DMS153 treated with DMSO at 0.1 percent for 48 hours (cell line): ENCODE results near the gene SYTL3.
"Not testable (repeated sequence)": the region's sequence is repeated elsewhere in the genome, so short reads cannot be mapped to it uniquely, and the experiment has no call there.

ENCODE experiments used
- DNase-seq: peaks from one replicate; lab custom pipeline; 2025; ENCODE audit not compliant: unreplicated experiment; lab: John Stamatoyannopoulos, UW

The SYTL3 gene

DNA sequence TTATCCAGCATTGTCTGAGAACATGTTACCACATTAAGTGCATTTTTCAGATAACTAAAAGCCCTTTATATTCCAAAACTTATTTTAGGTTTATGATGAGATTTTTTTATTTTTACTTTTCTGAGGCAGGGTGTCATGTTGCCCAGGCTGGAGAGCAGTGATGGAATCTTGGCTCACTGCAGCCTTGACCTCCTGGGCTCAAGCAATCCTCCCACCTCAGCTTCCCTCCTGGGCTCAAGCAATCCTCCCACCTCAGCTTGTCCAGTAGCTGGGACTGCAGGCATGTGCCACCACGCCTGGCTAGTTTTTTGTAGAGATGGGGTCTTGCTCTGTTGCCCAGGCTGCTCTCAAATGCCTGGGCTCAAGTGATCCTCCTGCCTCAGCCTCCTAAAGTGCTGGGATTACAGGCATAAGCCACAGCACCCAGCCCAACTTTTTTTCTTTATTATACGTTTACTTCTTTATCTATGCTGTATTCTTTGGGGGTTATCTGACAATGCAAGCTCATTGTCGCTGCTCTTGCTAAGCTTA is 11.5 kb upstream of the SYTL3 start:
- no peak for DNase-seq

DNA sequence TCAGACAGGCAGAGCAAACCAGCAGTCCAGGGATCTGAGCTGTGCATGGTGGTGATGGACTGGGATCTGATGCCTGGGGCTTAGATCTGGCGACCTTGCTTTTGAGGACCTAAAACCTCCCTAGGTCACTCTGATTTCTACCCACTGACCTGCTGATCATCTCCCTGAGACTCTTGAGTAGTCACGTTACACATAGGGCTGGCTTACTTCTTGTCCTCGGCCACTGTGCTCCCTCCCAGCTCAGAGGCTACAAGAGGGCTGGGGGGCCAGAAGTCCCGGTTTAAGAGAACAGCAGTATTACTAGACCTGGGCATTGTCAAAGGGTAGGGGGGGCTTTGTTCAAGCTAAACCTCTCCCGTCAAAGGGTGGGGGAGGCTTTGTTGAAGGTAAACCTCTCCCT is 10.8 kb upstream of the SYTL3 start:
- no peak for DNase-seq

DNA sequence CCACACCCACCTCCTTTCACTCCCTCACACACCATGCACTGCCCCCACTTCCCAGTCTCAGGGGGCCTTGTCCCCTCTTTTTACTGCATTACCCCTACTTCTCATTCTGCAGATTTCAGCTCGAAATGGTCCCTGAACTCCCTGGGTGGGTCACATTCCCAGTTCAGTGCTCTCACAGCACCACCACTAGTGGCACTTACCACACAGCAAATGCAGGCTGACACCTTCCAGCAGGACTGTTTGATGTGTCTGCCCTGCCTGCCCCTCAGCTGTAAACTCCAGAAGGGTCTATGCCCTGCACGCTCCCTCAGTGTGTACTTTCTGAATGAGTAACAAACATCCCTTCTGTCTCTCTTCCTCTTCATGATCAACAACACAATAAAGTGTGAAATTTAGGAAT is 9.3 kb upstream of the SYTL3 start:
- DNase-seq = no peak

DNA sequence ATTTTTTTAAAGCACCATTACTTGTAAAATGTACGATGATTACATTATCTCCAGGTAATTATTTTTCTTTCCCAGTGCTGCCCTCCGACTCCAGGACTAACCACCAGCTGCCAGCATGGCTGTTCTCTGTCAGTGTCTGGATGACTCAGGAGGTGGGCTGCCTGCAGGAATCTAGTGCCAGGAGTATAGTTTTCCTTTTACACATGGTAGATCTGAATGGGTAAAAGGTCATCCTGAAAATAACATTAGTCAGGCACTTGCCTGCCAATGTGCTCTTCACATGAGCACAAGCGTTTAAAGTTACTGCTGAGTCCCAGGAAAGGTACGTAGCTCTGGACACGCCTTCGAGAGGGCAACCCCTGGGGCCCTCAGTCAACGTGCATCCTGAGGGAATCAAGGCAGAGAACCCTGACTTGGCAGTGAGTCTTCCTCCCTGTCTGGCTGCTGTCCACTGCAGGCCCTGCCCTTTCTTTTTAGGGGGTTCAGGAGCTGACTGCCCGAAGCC is 7.7 kb upstream of the SYTL3 start:
- no peak for DNase-seq

DNA sequence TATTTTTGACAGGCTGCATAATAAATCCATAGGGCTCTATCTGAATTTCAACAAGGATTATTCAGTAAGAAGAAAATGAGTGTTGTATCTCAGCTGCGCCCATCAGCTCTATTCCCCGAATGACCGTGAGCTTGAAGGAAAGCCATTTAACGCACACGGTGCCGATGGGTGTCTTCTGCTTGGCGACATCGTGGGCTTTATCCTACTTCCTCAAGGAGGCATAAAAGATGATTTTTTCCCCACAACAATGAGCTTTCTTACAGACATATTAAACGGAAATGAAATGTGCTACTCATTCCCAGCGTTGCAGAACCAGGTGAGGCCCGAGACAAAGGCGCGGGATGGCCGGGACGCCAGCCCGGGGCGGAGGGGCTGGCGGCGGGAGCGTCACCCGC is 6.0 kb upstream of the SYTL3 start:
- no peak for DNase-seq

DNA sequence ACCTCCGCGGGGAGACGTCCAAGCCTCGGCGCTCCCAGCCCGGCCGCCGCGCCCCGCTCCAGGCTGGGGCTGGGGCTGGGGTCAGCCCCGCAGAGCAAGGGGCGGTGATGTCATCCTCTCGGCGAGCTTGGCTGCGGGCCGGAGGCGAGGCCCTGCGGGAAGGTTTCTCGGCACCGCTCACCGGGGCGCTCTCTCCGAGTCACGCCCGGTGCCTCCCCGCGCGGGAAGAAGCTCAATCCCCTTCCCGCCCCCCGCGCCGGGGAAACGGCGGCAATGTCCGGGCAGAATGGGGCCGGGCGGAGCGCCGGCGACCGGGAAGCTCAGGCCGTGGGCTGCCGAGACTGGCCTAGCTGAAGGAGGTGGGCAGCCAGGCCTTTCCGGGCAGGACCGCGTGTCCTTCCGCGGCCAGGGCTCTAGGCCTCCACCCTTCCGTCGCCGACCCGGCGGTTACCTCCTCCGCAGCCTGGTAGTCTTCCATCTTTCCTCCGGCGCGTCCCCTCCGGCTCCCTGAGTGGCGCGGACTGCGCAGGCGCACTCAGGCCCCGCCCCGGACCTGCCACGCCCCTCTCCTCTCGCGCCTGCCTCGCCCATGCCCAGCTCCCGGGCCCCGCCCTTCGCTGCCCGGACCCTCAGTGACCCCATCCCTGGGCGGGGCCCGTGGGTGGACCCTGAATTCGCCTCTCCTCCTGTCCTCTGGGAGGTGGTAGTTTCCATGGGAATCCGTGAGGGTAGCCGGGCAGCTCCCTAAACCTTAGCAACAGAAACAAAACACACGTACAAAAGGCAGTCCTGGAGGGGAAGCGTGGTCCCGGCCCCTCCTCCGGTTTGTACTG is 5.4 kb upstream of the SYTL3 start, which contains the start of gene DYNLT1:
DYNLT1 (minus strand) TSS at position 513 of the 833 bp plus-strand sequence; CDS start at position 478, 35 bp downstream.
- peak; percentile 85 for DNase-seq

DNA sequence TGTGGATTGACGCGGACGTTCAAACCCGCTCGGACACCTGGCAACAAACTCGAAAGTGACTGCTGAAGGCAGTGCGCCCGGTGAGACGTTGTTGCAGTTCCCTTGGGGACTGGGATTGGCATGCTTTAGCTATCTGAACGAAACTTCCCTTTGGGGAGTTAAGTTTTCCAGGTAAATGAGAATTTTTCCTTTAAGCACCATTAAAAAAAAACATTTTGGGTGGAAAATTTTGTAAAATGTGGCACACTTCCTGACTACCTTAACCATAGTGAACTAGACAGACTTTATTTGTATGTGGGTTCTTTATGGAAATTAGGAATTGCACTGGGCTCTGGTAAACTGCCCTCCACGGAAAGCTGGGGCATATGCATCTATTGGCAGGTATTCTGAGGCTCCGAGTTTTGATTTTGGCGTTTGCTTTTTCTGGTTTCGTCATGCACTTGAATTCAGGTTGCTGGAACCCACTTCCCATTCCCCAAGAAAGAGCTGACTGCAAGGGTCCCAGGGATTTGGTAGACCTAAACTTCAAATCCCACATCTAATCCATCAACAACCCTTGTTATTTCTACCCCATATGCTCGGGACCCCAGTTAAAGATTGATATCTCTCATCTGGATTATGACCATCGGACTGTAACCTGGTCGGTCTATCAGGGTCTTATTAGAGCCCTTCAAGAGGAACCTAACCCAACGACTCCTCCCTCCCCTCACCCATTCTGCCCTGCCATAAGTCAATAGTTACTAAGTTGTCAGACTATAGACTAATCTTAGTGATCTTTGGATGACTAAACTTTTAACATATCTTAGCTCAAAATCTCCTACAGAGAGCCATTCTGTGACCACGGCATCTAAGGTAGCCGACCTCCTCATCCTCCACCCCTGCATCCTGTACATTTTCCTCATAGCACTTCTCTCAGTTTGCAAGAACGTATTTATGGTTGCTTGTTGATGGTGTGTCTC is 4.5 kb upstream of the SYTL3 start:
- DNase-seq = no peak

DNA sequence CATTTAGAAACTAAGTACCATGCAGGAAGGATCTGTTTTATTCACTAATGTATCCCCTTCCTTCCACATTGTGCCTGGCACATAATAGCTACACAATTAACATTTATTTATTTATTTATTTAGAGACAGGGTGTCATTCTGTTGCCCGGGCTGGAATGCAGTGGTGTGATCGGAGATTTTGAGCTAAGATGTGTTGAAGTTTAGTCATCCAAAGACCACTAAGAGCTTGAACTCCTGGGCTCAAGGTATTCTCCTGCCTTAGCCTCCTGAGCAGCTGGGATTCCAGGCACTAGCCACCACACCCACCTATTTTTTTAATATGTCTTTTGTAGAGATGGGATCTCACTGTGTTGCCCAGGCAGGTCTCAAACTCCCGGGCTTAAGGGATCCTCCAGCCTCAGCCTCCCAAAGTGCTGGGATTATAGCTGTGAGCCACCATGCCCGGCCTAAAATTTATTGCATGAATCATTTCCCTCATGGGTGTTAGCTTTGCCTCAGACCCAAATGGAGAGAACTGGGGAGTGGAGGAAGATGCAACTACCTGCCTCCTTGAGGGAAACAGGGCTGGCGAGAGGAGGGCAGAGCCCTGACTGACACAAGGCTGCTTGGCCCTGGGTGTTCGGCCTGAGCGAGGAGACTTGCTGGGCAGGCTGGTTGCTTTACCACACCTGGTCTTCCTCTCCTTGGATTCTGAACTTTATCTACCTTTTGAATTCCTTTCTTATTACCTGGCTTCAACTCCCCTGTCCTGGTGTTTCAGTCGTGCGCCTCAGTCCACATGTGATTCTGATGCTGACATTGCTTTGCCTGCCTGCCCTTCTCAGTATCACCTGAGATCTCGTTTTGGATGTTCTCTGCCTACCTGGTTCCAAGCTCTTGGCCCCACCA is 3.6 kb upstream of the SYTL3 start:
- DNase-seq = no peak

DNA sequence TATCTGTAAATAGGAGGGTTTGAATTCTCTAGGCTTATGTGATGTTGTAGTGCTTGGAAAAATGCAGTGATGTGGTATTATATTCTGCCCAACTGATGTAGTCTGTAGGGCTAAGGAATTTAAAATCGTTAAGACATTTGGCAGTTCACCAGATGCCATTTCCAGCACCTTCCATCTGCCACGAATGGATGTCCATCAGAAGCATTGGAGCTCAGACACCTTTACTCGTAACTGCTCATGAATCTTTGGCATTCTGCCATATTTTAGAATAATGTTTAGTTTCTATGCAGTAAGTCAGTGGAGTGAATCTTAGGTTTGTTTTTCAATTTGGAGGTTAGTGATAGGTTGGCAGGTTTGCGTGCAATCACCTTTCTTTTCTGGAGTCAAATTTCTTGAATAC is 2.4 kb upstream of the SYTL3 start:
- DNase-seq = no peak

DNA sequence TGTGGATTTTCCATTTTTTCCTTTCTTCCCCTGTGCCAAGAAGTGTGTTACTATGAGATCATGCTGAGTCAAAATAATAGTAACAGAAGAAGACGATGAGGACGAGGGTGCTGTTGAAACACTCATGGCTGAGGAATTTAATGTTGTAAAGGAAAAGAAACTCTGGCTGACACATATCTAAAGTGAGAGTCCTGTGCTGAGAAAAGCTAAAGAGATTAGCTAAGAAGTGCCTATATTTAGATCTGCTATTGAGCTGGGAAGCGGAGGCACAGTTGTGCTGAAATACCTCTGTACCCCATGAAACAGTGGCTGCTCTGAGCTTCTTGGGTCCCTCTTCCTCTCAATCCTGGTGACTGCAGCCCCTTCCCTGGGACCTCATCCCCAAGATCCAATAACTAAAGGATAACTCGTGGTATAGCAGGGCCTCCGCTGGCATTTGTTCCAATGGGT is 1.1 kb upstream of the SYTL3 start:
- DNase-seq = no peak

DNA sequence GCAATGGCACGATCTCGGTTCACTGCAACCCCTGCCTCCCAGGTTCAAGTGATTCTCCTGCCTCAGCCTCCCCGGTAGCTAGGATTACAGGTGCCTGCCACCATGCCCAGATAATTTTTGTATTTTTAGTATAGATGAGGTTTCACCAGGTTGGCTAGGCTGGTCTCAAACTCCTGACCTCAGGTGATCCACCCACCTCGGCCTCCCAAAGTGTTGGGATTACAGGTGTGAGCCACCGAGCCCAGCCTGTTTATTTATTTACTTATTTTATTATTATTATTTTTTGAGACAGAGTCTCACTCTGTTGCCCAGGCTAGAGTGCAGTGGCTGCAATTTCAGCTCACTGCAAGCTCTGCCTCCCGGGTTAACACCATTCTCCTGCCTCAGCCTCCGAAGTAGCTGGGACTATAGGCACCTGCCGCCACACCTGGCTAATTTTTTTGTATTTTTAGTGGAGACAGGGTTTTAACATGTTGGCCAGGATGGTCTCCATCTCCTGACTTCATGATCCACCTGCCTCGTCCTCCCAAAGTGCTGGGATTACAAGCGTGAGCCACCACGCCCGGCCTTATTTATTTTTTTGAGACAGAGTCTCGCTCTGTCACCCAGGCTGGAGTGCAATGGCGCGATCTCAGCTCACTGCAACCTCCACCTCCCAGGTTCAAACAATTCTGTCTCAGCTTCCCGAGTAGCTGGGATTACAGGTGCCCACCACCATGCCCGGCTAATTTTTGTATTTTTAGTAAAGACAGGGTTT is 2.3 kb downstream of the SYTL3 start:
- DNase-seq = not testable (repeated sequence)

DNA sequence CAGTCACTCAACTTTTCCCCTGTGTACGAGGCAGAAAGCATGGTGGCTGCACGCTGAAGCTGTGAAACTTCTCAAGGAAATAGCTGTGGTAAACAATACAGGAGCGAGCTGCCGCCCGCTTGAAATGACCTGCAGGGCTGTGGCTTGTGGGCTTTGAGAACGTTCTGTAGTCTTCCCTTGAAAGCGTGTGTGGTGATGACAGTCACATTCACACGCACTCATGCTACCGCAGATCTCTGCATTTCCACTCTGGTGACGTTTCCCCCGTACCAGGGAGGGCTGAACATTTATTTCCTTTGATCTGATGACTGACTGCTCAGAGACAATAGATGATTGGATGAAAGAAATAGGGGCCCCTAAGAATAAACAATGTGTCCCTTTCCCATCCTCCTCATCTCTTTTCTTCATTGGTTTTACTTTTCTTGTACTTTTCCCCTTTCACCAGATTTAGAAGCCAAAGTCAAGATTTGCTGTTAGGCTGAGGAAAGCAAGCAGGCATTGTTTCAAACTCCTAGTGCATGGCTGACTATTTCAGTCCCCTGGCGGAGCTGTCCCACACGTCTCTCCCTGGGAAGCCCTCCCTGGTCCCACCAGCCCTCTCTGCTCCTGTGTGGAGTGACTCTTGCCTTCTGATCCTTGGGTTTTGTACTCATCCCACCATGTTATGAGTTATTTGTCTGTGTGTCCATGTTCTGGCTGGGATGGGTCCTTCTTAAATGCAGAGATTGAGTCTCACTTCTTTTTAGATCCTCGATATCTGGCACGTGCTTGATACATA is 3.9 kb downstream of the SYTL3 start:
- DNase-seq = no peak

DNA sequence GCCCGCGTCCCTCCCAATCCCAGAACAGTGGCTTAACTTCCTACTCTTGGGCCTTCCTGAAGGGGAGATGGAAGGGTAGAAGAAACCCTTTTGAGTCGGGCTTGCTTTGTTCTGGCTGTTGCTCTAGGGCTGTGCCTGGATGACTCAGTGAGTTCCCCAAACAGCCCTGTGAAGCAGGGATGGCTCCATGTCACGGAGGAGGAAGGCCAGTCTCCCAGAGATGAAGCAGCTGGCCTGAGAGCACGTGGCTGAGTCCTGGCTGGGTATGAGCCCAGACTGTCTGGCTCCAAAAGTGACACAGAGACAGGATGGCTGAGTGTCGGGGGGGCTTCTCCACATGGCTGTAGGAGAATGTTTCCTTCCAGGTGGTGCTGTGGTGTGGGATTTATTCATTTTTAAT is 4.6 kb downstream of the SYTL3 start:
- DNase-seq = no peak

DNA sequence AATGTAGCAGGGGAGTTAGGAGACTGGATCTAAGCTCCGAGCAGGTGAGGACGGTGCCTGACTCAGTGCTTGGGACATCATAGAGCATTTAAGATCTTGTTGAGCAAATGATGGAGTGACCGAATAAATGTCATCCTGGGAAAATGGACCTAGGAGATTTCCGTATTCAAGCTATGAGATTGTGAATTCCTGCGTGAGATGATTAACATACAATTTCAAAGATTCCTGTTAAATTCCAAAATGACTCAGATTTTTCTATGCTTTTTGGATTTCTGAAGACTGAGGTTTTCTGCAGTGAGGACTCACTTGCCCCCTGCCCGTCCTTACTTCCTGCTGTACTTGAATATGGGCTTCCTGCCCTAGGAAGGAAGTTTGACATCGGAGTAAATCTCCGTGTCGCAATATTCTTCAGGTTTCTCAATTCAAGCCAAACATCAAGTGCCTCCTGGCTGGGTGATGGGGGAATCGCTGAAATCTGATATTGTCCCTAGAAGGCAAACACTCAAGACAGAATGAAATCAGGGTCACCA is 5.2 kb downstream of the SYTL3 start:
- peak; percentile 67 for DNase-seq

DNA sequence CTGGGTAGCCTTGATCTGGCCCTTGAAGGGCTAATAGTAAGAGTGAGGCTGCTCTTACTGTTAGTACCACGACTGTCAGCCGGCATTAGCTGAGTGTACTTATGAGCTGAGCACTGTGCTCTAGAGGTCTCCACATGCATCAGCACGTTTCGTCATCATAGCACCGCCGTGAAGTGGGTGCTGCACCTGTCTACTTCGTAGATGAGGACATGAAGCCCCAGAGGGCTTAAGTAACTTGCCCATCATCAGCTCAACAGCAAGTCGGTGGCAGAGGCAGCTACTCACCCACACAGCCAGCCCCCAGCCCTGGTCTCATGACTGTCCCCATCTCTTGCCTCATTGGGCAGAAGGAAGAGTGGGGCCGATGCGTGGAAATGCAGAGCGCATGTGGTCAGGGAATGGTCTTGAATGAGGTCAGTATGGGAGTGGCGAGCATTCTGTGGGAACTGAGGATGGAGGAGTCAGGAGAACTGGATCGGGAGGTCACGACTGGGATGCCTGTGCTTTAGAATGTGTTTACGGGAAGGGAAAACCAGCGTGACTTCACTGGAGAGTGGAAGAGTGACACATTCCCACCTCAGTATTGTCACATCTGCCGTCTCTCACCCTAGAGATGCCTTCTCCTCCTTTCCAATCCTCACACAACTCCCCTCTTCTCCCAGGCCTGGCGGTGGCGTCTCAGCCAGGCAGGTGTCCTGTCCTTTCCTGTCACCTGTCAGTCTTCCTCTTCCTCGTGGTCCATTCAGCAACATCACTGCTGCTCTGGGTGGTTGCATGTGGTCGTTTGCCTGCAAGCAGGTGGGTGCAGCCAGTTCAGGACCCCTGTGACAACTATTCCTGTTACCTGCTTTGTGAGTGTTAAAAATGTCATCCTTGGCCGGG is 6.0 kb downstream of the SYTL3 start:
- DNase-seq = peak; percentile 67

DNA sequence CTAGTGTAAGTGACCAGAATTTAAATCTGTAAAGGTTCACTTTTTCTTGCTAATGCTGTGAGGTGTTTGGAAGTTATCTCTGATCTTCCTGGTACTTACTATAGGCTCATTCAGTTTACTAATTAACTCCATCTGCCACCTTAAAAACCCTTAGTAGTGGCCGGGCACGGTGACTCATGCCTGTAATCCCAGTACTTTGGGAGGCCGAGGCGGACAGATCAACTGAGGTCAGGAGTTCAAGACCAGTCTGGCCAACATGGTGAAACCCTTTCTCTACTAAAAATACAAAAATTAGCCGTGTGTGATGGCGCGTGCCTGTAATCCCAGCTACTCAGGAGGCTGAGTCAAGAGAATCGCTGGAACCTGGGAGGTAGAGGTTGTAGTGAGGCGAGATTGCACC is 7.1 kb downstream of the SYTL3 start:
- not testable (repeated sequence) for DNase-seq

DNA sequence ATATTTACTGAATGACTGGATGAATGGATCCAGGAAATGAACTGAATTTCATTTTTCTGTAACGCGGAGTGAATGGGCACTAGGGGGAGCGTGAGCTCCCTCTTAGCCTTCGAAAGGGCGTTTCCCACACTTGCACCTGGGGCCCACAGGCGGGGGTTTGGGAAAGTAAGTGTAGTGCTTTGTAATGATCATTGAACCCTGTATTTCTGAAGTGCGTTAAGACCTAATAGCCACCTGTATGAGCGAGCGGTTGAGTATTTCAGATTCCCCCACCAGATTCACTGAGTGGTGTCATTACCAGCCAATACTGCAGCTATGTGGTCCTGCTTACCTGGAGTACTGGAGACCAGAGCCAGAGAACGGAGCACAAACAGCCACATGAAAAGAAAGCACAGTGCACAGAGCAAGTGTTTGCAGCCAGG is 10.5 kb downstream of the SYTL3 start:
- DNase-seq = peak; percentile 95
